ENCODE results near the gene KCNE2. TPM values are rescaled to one million over a fixed set of nuclear protein-coding genes. Genes with fewer than 3 reads are reported as not detected.
"Not testable (repeated sequence)": the region's sequence is repeated elsewhere in the genome, so short reads cannot be mapped to it uniquely, and the experiment has no call there.

KCNE2 gene
- polyA plus RNA-seq, 1 donor from 2014 or later: 0.25 TPM

DNA sequence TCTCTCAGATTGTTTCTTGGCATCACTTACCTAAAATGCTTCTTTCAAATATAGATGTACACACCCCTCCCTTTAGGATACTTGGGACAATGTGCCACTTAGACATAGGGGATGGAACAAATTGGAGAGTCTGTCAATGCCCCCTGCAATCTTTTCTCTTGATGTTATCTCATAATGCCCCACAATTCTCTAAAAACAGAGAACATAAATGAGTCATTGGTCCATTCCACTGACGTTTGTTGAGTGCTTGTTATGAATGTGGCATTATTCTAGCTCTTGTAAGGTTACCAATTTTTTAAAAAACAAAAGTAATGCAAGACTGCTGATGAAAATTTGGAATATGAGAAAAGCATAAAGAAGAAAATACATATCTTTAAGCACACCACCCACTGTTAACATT is 5.9 kb downstream of the KCNE2 start:
- no peaks in the 10 kb centered on the region for H3K36me3 ChIP-seq (ENCODE audit: insufficient read depth, low read length)
- no peak overlapping the region for H3K4me2 ChIP-seq (ENCODE audit: low read length)
- H3K9me2 ChIP-seq (ENCODE audit: insufficient read depth, low read length): no peaks in the 10 kb centered on the region
- no peaks in the 10 kb centered on the region for H4K20me1 ChIP-seq (ENCODE audit: insufficient read depth)
- no peak overlapping the region for H3K27ac ChIP-seq (ENCODE audit: low read length)
- no peaks in the 10 kb centered on the region for H3K27me3 ChIP-seq (ENCODE audit: insufficient read depth, low read depth, low read length)
- TF ChIP-seq, protein P1, sequence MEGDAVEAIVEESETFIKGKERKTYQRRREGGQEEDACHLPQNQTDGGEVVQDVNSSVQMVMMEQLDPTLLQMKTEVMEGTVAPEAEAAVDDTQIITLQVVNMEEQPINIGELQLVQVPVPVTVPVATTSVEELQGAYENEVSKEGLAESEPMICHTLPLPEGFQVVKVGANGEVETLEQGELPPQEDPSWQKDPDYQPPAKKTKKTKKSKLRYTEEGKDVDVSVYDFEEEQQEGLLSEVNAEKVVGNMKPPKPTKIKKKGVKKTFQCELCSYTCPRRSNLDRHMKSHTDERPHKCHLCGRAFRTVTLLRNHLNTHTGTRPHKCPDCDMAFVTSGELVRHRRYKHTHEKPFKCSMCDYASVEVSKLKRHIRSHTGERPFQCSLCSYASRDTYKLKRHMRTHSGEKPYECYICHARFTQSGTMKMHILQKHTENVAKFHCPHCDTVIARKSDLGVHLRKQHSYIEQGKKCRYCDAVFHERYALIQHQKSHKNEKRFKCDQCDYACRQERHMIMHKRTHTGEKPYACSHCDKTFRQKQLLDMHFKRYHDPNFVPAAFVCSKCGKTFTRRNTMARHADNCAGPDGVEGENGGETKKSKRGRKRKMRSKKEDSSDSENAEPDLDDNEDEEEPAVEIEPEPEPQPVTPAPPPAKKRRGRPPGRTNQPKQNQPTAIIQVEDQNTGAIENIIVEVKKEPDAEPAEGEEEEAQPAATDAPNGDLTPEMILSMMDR (IDR thresholded peaks at IDR 0.05; ENCODE audit: poor library complexity, severe bottlenecking): no peak
- TF ChIP-seq SMC3 (conservative IDR thresholded peaks at IDR 0.05; ENCODE audit: poor library complexity): no peak
- TF ChIP-seq, protein P2, sequence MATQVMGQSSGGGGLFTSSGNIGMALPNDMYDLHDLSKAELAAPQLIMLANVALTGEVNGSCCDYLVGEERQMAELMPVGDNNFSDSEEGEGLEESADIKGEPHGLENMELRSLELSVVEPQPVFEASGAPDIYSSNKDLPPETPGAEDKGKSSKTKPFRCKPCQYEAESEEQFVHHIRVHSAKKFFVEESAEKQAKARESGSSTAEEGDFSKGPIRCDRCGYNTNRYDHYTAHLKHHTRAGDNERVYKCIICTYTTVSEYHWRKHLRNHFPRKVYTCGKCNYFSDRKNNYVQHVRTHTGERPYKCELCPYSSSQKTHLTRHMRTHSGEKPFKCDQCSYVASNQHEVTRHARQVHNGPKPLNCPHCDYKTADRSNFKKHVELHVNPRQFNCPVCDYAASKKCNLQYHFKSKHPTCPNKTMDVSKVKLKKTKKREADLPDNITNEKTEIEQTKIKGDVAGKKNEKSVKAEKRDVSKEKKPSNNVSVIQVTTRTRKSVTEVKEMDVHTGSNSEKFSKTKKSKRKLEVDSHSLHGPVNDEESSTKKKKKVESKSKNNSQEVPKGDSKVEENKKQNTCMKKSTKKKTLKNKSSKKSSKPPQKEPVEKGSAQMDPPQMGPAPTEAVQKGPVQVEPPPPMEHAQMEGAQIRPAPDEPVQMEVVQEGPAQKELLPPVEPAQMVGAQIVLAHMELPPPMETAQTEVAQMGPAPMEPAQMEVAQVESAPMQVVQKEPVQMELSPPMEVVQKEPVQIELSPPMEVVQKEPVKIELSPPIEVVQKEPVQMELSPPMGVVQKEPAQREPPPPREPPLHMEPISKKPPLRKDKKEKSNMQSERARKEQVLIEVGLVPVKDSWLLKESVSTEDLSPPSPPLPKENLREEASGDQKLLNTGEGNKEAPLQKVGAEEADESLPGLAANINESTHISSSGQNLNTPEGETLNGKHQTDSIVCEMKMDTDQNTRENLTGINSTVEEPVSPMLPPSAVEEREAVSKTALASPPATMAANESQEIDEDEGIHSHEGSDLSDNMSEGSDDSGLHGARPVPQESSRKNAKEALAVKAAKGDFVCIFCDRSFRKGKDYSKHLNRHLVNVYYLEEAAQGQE (IDR thresholded peaks at IDR 0.05; ENCODE audit: borderline replicate concordance): no peak
- TF ChIP-seq EZH2 (IDR thresholded peaks at IDR 0.05; ENCODE audit: borderline replicate concordance, insufficient read depth, low read length, poor library complexity, severe bottlenecking): no peak
- TF ChIP-seq TAF1 (IDR thresholded peaks at IDR 0.05; ENCODE audit: low read depth): no peak
- no peak for TF ChIP-seq MXI1 (conservative IDR thresholded peaks at IDR 0.05; ENCODE audit: poor library complexity, severe bottlenecking)
- no peak for TF ChIP-seq RAD21 (conservative IDR thresholded peaks at IDR 0.05)
- TF ChIP-seq EP300 (conservative IDR thresholded peaks at IDR 0.05; ENCODE audit: poor library complexity, severe bottlenecking): no peak
- TF ChIP-seq POLR2AphosphoS5 (IDR thresholded peaks at IDR 0.05): no peak
- H3K79me2 ChIP-seq (replicated peaks; ENCODE audit: insufficient read depth, low read length): no peaks in the 10 kb centered on the region
- H3K9me3 ChIP-seq (ENCODE audit: low read length): no peaks in the 10 kb centered on the region
- H2AFZ ChIP-seq (ENCODE audit: low read depth, low read length): no peak overlapping the region
- H3F3A ChIP-seq (ENCODE audit: insufficient read depth, low read length, poor library complexity, severe bottlenecking): no peaks in the 10 kb centered on the region
- no peak overlapping the region for H3K9ac ChIP-seq (ENCODE audit: low read length)
- H3K4me3 ChIP-seq (ENCODE audit: low read length): no peak overlapping the region

DNA sequence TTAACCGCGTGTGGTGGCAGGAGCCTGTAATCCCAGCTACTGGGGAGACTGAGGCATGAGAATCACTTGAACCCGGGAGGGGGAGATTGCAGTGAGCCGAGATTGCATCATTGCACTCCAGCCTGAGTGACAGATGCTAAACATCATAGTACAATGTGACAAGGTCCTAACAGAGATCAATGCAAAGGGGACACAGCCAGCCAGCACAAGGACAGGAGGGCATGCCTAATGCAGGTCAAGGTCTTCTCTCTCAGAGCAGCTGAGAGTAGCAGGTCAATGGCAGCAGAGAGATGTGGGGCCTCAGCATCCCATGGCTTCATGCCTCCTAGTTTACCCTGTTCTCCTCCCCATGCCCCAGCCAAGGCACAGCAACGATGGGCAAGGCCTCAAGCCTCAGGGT is 8.5 kb downstream of the KCNE2 start:
- Histone ChIP-seq H3F3A (ENCODE audit: insufficient read depth, low read length, poor library complexity, severe bottlenecking) (no peaks in the 10 kb centered on the region), H3K27ac (ENCODE audit: low read length) (no peak overlapping the region), H3K9ac (ENCODE audit: low read length) (no peak overlapping the region), H3K79me2 (replicated peaks; ENCODE audit: insufficient read depth, low read length) (no peaks in the 10 kb centered on the region), H4K20me1 (ENCODE audit: insufficient read depth) (no peaks in the 10 kb centered on the region), H3K9me2 (ENCODE audit: insufficient read depth, low read length) (no peaks in the 10 kb centered on the region), H3K4me3 (ENCODE audit: low read length) (no peak overlapping the region), H2AFZ (ENCODE audit: low read depth, low read length) (no peak overlapping the region), H3K36me3 (ENCODE audit: insufficient read depth, low read length) (no peaks in the 10 kb centered on the region), H3K4me2 (ENCODE audit: low read length) (no peak overlapping the region), H3K9me3 (ENCODE audit: low read length) (no peaks in the 10 kb centered on the region), H3K27me3 (ENCODE audit: insufficient read depth, low read depth, low read length) (no peaks in the 10 kb centered on the region)
- TF ChIP-seq EP300 (conservative IDR thresholded peaks at IDR 0.05; ENCODE audit: poor library complexity, severe bottlenecking) (no peak), POLR2AphosphoS5 (IDR thresholded peaks at IDR 0.05) (no peak)

DNA sequence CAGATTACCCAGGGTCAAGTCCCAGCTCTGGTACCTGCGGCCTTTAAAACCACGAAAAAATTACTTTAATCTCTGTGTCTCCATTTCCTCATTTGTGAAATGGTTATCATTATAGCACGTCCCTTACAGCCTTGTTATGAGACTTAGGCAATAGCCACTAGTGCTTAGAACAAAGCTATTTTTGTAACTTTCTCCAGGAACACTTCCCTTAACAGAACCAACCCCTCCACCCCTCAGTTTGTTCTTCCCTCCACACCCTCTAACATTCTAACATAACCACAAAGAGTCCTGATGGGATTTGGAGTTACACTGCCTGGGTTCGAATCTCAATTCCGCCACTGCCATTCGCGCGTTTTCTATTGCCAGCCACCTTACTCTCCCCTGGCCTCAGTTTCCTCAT is 10.7 kb downstream of the KCNE2 start:
- not testable (repeated sequence) for H3K9ac ChIP-seq (ENCODE audit: low read length); H2AFZ ChIP-seq (ENCODE audit: low read depth, low read length); H3K9me2 ChIP-seq (ENCODE audit: insufficient read depth, low read length); H3F3A ChIP-seq (ENCODE audit: insufficient read depth, low read length, poor library complexity, severe bottlenecking); H3K27ac ChIP-seq (ENCODE audit: low read length); H3K9me3 ChIP-seq (ENCODE audit: low read length); H3K36me3 ChIP-seq (ENCODE audit: insufficient read depth, low read length); H3K79me2 ChIP-seq (replicated peaks; ENCODE audit: insufficient read depth, low read length); H3K4me2 ChIP-seq (ENCODE audit: low read length); H3K4me3 ChIP-seq (ENCODE audit: low read length); H3K27me3 ChIP-seq (ENCODE audit: insufficient read depth, low read depth, low read length); H4K20me1 ChIP-seq (ENCODE audit: insufficient read depth)

DNA sequence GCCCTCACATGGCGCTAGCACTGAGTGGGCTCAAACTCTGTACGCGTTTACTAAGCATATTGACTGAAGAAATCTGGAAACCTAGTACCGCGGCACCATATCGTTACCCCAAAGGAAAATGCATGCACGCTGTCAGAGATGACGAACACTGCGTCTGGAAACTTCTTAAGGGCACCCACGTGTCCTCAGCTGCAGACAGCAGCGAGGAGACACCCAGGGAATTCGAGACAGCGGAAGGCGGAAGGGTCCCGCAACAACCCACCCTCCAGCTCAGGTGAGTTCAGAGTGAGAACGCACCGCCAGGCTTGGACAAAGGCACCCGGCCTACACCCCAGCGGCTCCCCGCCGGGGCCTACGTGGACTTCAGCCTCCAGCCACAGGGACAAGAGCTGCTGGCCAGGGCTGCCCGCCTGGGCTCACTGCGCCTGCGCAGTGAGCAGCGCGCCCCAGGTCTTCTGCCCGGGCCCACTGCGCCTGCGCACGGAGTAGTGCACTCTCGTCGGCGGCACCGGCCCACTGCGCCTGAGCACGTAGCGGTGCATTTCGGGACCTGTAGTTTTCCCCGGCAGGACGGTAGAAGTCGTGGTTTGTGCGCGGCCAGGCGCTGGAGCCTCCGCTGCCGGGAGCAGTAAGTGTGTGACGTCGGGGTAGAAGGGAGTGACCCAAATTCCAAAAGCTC is 11.3 kb downstream of the KCNE2 start, which contains the start of gene SMIM11:
TSS of gene SMIM11 (plus strand) at position 568 of the 679 bp plus-strand sequence. CDS start 3,998 bp downstream, outside the sequence.
- H3K4me3 ChIP-seq (ENCODE audit: low read length); H3K9me3 ChIP-seq (ENCODE audit: low read length); H3K79me2 ChIP-seq (replicated peaks; ENCODE audit: insufficient read depth, low read length); H3F3A ChIP-seq (ENCODE audit: insufficient read depth, low read length, poor library complexity, severe bottlenecking); H3K27me3 ChIP-seq (ENCODE audit: insufficient read depth, low read depth, low read length); H3K9ac ChIP-seq (ENCODE audit: low read length); H4K20me1 ChIP-seq (ENCODE audit: insufficient read depth); H3K27ac ChIP-seq (ENCODE audit: low read length); H3K9me2 ChIP-seq (ENCODE audit: insufficient read depth, low read length); H3K4me2 ChIP-seq (ENCODE audit: low read length); H2AFZ ChIP-seq (ENCODE audit: low read depth, low read length); H3K36me3 ChIP-seq (ENCODE audit: insufficient read depth, low read length): not testable (repeated sequence)

DNA sequence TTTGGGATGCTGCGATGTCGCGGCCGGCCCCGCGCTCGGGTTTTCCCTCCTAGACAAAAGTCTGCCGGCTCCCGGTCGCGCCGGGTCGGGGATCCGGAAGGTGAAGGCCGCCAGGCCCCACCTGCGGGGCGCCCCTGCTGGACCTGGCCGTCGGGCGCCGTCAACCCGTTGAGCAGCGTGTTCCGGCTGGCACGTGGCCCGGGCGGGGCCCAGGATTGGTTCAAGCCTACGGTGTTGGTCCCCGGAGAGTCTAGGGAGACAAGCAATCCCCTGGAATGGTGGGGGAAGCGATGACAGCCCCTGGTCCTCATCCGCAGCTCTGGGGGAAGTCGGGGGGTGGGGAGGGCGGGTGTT is 11.8 kb downstream of the KCNE2 start:
- H3K79me2 ChIP-seq (replicated peaks; ENCODE audit: insufficient read depth, low read length); H4K20me1 ChIP-seq (ENCODE audit: insufficient read depth); H3K27ac ChIP-seq (ENCODE audit: low read length); H3K4me3 ChIP-seq (ENCODE audit: low read length); H3K4me2 ChIP-seq (ENCODE audit: low read length); H3F3A ChIP-seq (ENCODE audit: insufficient read depth, low read length, poor library complexity, severe bottlenecking); H3K9ac ChIP-seq (ENCODE audit: low read length); H2AFZ ChIP-seq (ENCODE audit: low read depth, low read length); H3K27me3 ChIP-seq (ENCODE audit: insufficient read depth, low read depth, low read length); H3K9me2 ChIP-seq (ENCODE audit: insufficient read depth, low read length); H3K36me3 ChIP-seq (ENCODE audit: insufficient read depth, low read length); H3K9me3 ChIP-seq (ENCODE audit: low read length): not testable (repeated sequence)
